Right lobe of liver (tissue), 6 donors: Measurements from ENCODE around the gene INTS3. TPM values are rescaled to one million over a fixed set of nuclear protein-coding genes. Genes with fewer than 3 reads are reported as not detected.

Experiments
- ATAC-seq, 4 donors: fragments of 200-7000 bp; cut with Tn5 transposase; one replicate each; pipeline ENCODE4 v1.9.1; 2020; ENCODE audit warnings: mild to moderate bottlenecking in 4 of 4, moderate library complexity in 4 of 4
- DNase-seq, 3 donors: peaks; one replicate each; pipeline ENCODE4 v3.0.0-alpha.2; 2020
- H3K27ac ChIP-seq, 3 donors: fragments of 200-600 bp; one replicate each; pipeline ENCODE4 v1.8.0; 2022
- H3K27me3 ChIP-seq, 2 donors: fragments of 200-600 bp; one replicate each; pipeline ENCODE4 v1.8.0; 2022
- H3K36me3 ChIP-seq, 4 donors: fragments of 200-600 bp; sonication (generic) in 1 of 4; one replicate each; pipeline versions ENCODE4 v1.5.1 to v1.8.0; 2017 to 2022; ENCODE audit warnings: control low read depth in 1 of 4
- H3K4me1 ChIP-seq, 4 donors: fragments of 200-600 bp; sonication (generic) in 1 of 4; one replicate each; pipeline versions ENCODE4 v1.5.1 to v1.8.0; 2017 to 2022; ENCODE audit warnings: control low read depth in 1 of 4
- H3K4me3 ChIP-seq, 3 donors: fragments of 200-600 bp; one replicate each; pipeline ENCODE4 v1.8.0; 2022
- H3K9me3 ChIP-seq, 4 donors: fragments of 200-600 bp; sonication (generic) in 1 of 4; one replicate each; pipeline versions ENCODE4 v1.5.1 to v1.8.0; 2017 to 2022; ENCODE audit warnings: control low read depth in 1 of 4
- POLR2A ChIP-seq: fragments of 450-650 bp; IDR thresholded peaks from one replicate; pipeline ENCODE4 v1.6.1; 2017; ENCODE audit warnings: antibody characterized with exemption, mild to moderate bottlenecking
- WGBS: methylation state at CpG from one replicate; pipeline ENCODE4 v1.1.6; 2018; ENCODE audit warnings: low coverage, low lambda C conversion rate; ENCODE audit not compliant: insufficient coverage; ENCODE audit errors: missing lambda C conversion rate; 5-methylcytosine and 5-hydroxymethylcytosine counted together
- intact Hi-C, 2 donors: fragments of 100-400 bp; cut with DNase I; formaldehyde crosslinking; loops; one replicate each; pipeline versions ENCODE4 v1.11.2 to v1.14.1; 2022
- total RNA-seq, 6 experiments: library from RNA; depleted of rRNA in 2 of 6; stranded (reverse); fragments of >200 nt in 2 of 6; fragmentation: NEBNext Ultra II Directional in 3 of 6; extraction: Animal tissue kit (Norgen Biotek cat#: 25700) in 3 of 6; gene quantifications; one replicate each; pipeline versions ENCODE4 v1.1.0 to v1.2.4, GENCODE V29; 2016 to 2023
- TF ChIP-seq, protein P1 (sequence below), 4 donors: fragments of 200-600 bp in 3 of 4; fragments of 450-650 bp in 1 of 4; IDR thresholded peaks; one replicate each; pipeline versions ENCODE4 v1.5.1 to v1.8.0; 2016 to 2022; ENCODE audit warnings: antibody characterized with exemption in 4 of 4, mild to moderate bottlenecking in 2 of 4
- donor health status: DM: no; HTN: yes; CAD: no.
- donor health status: DM: no; HTN: no; CAD: no.
- donor health status: DM: no; HTN: no; CAD: no.
- donor health status: DM: no; HTN: yes; CAD: no.
- donor health status: DM: no; HTN: yes; CAD: no.

The INTS3 gene
- total RNA-seq, 6 experiments from 2014 or later = 16.5 to 29.1 (median 22.6) TPM

GRCh38 chr1:153680120-153680403, 47.8 kb upstream of the INTS3 start:
- peaks cover 0 to 7% of the 10 kb centered on the region in 2 donors for H3K27me3 ChIP-seq

GRCh38 chr1:153682730-153683129, 45.1 kb upstream of the INTS3 start:
- Histone ChIP-seq H3K27ac (no peak overlapping the region), H3K27me3 (peaks cover 0 to 7% of the 10 kb centered on the region in 2 donors), H3K9me3 (no peaks in the 10 kb centered on the region), H3K36me3 (no peaks in the 10 kb centered on the region), H3K4me1 (peaks cover 0 to 19% (median 3%) of the 10 kb centered on the region in 4 donors), H3K4me3 (no peak overlapping the region)
- no peak for ATAC-seq
- DNase-seq = peak in 1 of 3 donors; percentile 19
- TF ChIP-seq POLR2A = no peak
- TF ChIP-seq, protein P1, sequence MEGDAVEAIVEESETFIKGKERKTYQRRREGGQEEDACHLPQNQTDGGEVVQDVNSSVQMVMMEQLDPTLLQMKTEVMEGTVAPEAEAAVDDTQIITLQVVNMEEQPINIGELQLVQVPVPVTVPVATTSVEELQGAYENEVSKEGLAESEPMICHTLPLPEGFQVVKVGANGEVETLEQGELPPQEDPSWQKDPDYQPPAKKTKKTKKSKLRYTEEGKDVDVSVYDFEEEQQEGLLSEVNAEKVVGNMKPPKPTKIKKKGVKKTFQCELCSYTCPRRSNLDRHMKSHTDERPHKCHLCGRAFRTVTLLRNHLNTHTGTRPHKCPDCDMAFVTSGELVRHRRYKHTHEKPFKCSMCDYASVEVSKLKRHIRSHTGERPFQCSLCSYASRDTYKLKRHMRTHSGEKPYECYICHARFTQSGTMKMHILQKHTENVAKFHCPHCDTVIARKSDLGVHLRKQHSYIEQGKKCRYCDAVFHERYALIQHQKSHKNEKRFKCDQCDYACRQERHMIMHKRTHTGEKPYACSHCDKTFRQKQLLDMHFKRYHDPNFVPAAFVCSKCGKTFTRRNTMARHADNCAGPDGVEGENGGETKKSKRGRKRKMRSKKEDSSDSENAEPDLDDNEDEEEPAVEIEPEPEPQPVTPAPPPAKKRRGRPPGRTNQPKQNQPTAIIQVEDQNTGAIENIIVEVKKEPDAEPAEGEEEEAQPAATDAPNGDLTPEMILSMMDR (IDR thresholded peaks at IDR 0.05) = no peak
- intact Hi-C loops = loop anchor here in 1 of 2 donors (10.0 kb wide), 1 partner anchor 72 kb away; no protein-coding TSS in a partner anchor
- WGBS = 81% methylated on average over 7 of the region's 7 CpGs

More at GRCh38 chr1:153680120-153680403, 47.8 kb upstream of the INTS3 start:
- ATAC-seq (no peak), DNase-seq (peak in 1 of 3 donors; percentile 12)
- no peak for TF ChIP-seq POLR2A
- TF ChIP-seq, protein P1 (IDR thresholded peaks at IDR 0.05) = no peak
- WGBS = 18% methylated on average over 10 of the region's 10 CpGs
- H3K4me1 ChIP-seq = peaks cover 0 to 23% (median 3%) of the 10 kb centered on the region in 4 donors
- H3K4me3 ChIP-seq = peak overlapping the region in 2 of 3 donors; percentile 44 to 50
- no peak overlapping the region for H3K27ac ChIP-seq
- no peaks in the 10 kb centered on the region for H3K36me3 ChIP-seq
- H3K9me3 ChIP-seq = no peaks in the 10 kb centered on the region
- intact Hi-C loops = loop anchor here in 1 of 2 donors (10.0 kb wide), 1 partner anchor 75 kb away; no protein-coding TSS in a partner anchor

GRCh38 chr1:153683854-153684253, 44.0 kb upstream of the INTS3 start:
- H3K4me3 ChIP-seq = no peak overlapping the region
- H3K4me1 ChIP-seq = peaks cover 0 to 8% (median 0%) of the 10 kb centered on the region in 4 donors
- intact Hi-C loops = loop anchor here in 1 of 2 donors (10.0 kb wide), 1 partner anchor 71 kb away; no protein-coding TSS in a partner anchor
- ATAC-seq = no peak
- 77% methylated on average over 5 of the region's 5 CpGs for WGBS
- no peaks in the 10 kb centered on the region for H3K36me3 ChIP-seq
- no peaks in the 10 kb centered on the region for H3K9me3 ChIP-seq
- peak in 1 of 3 donors; percentile 12 for DNase-seq
- no peak overlapping the region for H3K27ac ChIP-seq
- TF ChIP-seq, protein P1 (IDR thresholded peaks at IDR 0.05) = no peak
- TF ChIP-seq POLR2A = no peak
- peaks cover 0 to 7% of the 10 kb centered on the region in 2 donors for H3K27me3 ChIP-seq

- 85% methylated on average over 10 of the region's 12 CpGs for WGBS
- no peaks in the 10 kb centered on the region for H3K36me3 ChIP-seq
- H3K4me3 ChIP-seq = no peak overlapping the region
- DNase-seq (no peak), ATAC-seq (no peak)
- no peaks in the 10 kb centered on the region for H3K4me1 ChIP-seq
- no peak overlapping the region for H3K27ac ChIP-seq
- H3K9me3 ChIP-seq = no peaks in the 10 kb centered on the region
- no peaks in the 10 kb centered on the region for H3K27me3 ChIP-seq
- intact Hi-C loops = loop anchor here in 1 of 2 donors (10.0 kb wide), 1 partner anchor 70 kb away; no protein-coding TSS in a partner anchor
- TF ChIP-seq, protein P1 (IDR thresholded peaks at IDR 0.05) = no peak
- TF ChIP-seq POLR2A = no peak
These were observed 43.0 kb upstream of the INTS3 start for GRCh38 chr1:153684892-153685291.
